Esophagus squamous epithelium (tissue), 4 donors: ENCODE results near the gene ADTRP.

Experiments
- POLR2A ChIP-seq, 4 donors: fragments of 450-650 bp; IDR thresholded peaks; one replicate each; pipeline ENCODE4 v1.6.1; 2017; ENCODE audit warnings: antibody characterized with exemption in 4 of 4, mild to moderate bottlenecking in 4 of 4, moderate library complexity in 3 of 4
- TF ChIP-seq, protein P1 (sequence below), 6 experiments: fragments of 450-650 bp in 4 of 6; fragments of 200-600 bp in 2 of 6; sonication (generic) in 2 of 6; IDR thresholded peaks; one replicate each; pipeline ENCODE4 v1.5.1; 2016 to 2019; ENCODE audit warnings: antibody characterized with exemption in 6 of 6, mild to moderate bottlenecking in 4 of 6, moderate library complexity in 4 of 6

DNA sequence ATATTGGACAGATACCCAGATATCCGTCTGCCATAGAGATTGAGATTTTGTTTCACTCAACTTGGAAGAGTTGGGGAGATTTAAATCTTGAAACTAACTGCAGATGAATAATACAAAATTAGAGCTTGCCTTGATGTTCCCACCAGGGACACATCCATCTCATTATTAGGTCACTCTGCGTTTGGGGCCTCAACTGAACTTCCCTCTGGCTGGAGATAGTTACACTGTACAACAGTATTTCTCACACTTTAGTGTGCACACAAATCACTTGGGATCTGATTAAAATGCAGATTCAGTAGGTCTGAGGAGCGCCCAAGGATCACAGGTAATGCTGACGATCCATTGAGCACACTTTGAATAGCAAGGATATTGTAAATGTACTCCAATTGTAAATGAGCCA is 35.0 kb upstream of the ADTRP start:
- TF ChIP-seq, protein P1, sequence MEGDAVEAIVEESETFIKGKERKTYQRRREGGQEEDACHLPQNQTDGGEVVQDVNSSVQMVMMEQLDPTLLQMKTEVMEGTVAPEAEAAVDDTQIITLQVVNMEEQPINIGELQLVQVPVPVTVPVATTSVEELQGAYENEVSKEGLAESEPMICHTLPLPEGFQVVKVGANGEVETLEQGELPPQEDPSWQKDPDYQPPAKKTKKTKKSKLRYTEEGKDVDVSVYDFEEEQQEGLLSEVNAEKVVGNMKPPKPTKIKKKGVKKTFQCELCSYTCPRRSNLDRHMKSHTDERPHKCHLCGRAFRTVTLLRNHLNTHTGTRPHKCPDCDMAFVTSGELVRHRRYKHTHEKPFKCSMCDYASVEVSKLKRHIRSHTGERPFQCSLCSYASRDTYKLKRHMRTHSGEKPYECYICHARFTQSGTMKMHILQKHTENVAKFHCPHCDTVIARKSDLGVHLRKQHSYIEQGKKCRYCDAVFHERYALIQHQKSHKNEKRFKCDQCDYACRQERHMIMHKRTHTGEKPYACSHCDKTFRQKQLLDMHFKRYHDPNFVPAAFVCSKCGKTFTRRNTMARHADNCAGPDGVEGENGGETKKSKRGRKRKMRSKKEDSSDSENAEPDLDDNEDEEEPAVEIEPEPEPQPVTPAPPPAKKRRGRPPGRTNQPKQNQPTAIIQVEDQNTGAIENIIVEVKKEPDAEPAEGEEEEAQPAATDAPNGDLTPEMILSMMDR (IDR thresholded peaks at IDR 0.05), result no peak
- TF ChIP-seq POLR2A (IDR thresholded peaks at IDR 0.05), result no peak
